ENCODE data around the gene SCARF1. TPM values are rescaled to one million over a fixed set of nuclear protein-coding genes. Genes with fewer than 3 reads are reported as not detected.

Gene SCARF1
- total and polyA plus RNA-seq, 7 experiments from 2014 or later: 0.06 to 9.0 (median 1.8) TPM; not detected in 1

Other genes with a start within 250 kb of the SCARF1 start
- gene YWHAE, start 245.5 kb downstream of the SCARF1 start, total RNA-seq: 100 to 1,000 TPM; 119 to 317 (median 127) TPM
- gene YWHAE, start 245.5 kb downstream of the SCARF1 start, polyA plus RNA-seq: 10 to 100 TPM; 30.6 to 37.3 TPM
- gene CRK, start 189.5 kb downstream of the SCARF1 start, total RNA-seq: 10 to 100 TPM; 16.9 to 29.0 (median 20.9) TPM
- 10 to 100 TPM; 20.0 to 24.3 TPM for gene CRK, start 189.5 kb downstream of the SCARF1 start, polyA plus RNA-seq
- gene MYO1C, start 153.0 kb downstream of the SCARF1 start, total RNA-seq: 10 to 100 TPM; 10.3 to 37.0 (median 23.6) TPM
- gene MYO1C, start 153.0 kb downstream of the SCARF1 start, polyA plus RNA-seq: 1 to 10 TPM; 4.4 to 4.7 TPM
- gene INPP5K, start 129.1 kb downstream of the SCARF1 start, total RNA-seq: 100 to 1,000 TPM in 2 of 5 experiments, 10 to 100 TPM in 3; 50.5 to 184 (median 84.2) TPM
- gene INPP5K, start 129.1 kb downstream of the SCARF1 start, polyA plus RNA-seq: 10 to 100 TPM; 72.9 to 84.3 TPM
- gene PITPNA, start 82.9 kb downstream of the SCARF1 start, total RNA-seq: 10 to 100 TPM; 31.5 to 87.9 (median 39.1) TPM
- gene PITPNA, start 82.9 kb downstream of the SCARF1 start, polyA plus RNA-seq: 10 to 100 TPM; 16.6 to 25.3 TPM
- 100 to 1,000 TPM in 1 of 5 experiments, 10 to 100 TPM in 1, 1 to 10 TPM in 2, under 1 TPM in 1; 0.44 to 112 (median 9.2) TPM for gene SLC43A2, start 16.9 kb downstream of the SCARF1 start, total RNA-seq
- 1 to 10 TPM; 3.5 to 3.7 TPM for gene SLC43A2, start 16.9 kb downstream of the SCARF1 start, polyA plus RNA-seq
- gene RILP, start 4.1 kb upstream of the SCARF1 start, total RNA-seq: 1 to 10 TPM; 2.1 to 8.7 (median 3.0) TPM
- gene RILP, start 4.1 kb upstream of the SCARF1 start, polyA plus RNA-seq: 1 to 10 TPM; 2.4 to 3.4 TPM
- gene PRPF8, start 39.1 kb upstream of the SCARF1 start, total RNA-seq: 100 to 1,000 TPM; 388 to 554 (median 460) TPM
- 100 to 1,000 TPM; 167 to 272 TPM for gene PRPF8, start 39.1 kb upstream of the SCARF1 start, polyA plus RNA-seq
- gene TLCD2, start 64.6 kb upstream of the SCARF1 start, total RNA-seq: under 1 TPM in 4 of 5 experiments, not detected in 1; 0.05 to 0.49 (median 0.08) TPM
- gene TLCD2, start 64.6 kb upstream of the SCARF1 start, polyA plus RNA-seq: not detected
- 10 to 100 TPM; 30.7 to 55.1 (median 38.3) TPM for gene WDR81, start 79.0 kb upstream of the SCARF1 start, total RNA-seq
- gene WDR81, start 79.0 kb upstream of the SCARF1 start, polyA plus RNA-seq: 10 to 100 TPM in 1 of 2 donors, 1 to 10 TPM in 1; 9.8 to 25.5 TPM
- 1 to 10 TPM in 1 of 5 experiments, under 1 TPM in 4; 0.27 to 1.4 (median 0.65) TPM for gene SERPINF2, start 97.1 kb upstream of the SCARF1 start, total RNA-seq
- not detected for gene SERPINF2, start 97.1 kb upstream of the SCARF1 start, polyA plus RNA-seq
- gene SERPINF1, start 116.3 kb upstream of the SCARF1 start, total RNA-seq: 10 to 100 TPM in 1 of 5 experiments, 1 to 10 TPM in 3, not detected in 1; 1.5 to 12.1 (median 4.9) TPM
- gene SERPINF1, start 116.3 kb upstream of the SCARF1 start, polyA plus RNA-seq: 1 to 10 TPM; 4.6 to 8.9 TPM
- gene SMYD4, start 184.2 kb upstream of the SCARF1 start, total RNA-seq: 10 to 100 TPM; 19.8 to 38.4 (median 32.5) TPM
- gene SMYD4, start 184.2 kb upstream of the SCARF1 start, polyA plus RNA-seq: 10 to 100 TPM in 1 of 2 donors, 1 to 10 TPM in 1; 9.7 to 18.0 TPM
- 100 to 1,000 TPM in 3 of 5 experiments, 10 to 100 TPM in 2; 57.8 to 264 (median 110) TPM for gene RPA1, start 184.3 kb upstream of the SCARF1 start, total RNA-seq
- 10 to 100 TPM; 80.0 to 85.2 TPM for gene RPA1, start 184.3 kb upstream of the SCARF1 start, polyA plus RNA-seq

Data from naive thymus-derived CD4-positive, alpha-beta T cell (primary cell).